ENCODE results near the gene EPC1. TPM values are rescaled to one million over a fixed set of nuclear protein-coding genes. Genes with fewer than 3 reads are reported as not detected.

The EPC1 gene
- total and polyA plus RNA-seq, 9 of the 15 experiments (the other 6 are each of a cell fraction or from before 2014, with no cell fraction given): 7.0 to 43.6 (median 16.1) TPM

DNA sequence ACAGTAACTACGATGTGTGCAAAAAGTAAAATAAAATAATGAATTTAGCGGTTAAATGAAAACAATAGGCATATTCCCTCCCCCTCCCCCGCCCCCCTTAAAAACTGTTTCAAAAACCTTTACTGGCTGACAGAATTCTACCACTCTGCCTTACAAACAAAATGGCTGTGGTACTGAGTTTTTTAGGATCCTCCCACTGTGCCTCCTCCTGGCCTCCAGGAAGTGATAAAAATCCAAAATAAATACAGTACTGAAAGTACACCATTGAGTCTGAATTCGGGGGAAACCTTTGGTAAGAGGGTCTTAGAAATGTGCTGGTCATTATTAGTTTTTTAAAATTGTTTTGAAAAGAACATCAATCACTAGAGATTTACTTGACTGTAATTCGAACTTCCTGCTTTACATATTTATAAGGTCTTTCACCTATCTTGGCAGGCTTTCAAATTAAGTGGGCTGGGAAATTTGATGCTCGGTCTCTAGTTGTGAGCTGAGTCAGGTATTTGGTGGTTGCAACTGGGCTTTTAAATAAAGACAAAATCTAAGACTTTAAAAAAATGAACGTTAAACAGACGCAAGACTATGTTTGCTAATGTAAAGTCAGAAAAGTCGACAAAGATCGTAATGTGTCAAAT is 32.5 kb upstream of the EPC1 start (continued):
- TF ChIP-seq, protein P1, sequence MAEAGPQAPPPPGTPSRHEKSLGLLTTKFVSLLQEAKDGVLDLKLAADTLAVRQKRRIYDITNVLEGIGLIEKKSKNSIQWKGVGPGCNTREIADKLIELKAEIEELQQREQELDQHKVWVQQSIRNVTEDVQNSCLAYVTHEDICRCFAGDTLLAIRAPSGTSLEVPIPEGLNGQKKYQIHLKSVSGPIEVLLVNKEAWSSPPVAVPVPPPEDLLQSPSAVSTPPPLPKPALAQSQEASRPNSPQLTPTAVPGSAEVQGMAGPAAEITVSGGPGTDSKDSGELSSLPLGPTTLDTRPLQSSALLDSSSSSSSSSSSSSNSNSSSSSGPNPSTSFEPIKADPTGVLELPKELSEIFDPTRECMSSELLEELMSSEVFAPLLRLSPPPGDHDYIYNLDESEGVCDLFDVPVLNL (CRISPR knock-in tag; IDR thresholded peaks at IDR 0.05; ENCODE audit: low read depth): no peak
- TF ChIP-seq SMARCC2 (IDR thresholded peaks at IDR 0.05; ENCODE audit: low read depth) (no peak), ZNF644 (tag; IDR thresholded peaks at IDR 0.05; ENCODE audit: low read depth) (0 out of 2 replicates have a peak, but pooled peaks have one; percentile 8), ARHGAP35 (IDR thresholded peaks at IDR 0.05; ENCODE audit: partially characterized antibody) (no peak), ZFP30 (CRISPR knock-in tag; IDR thresholded peaks at IDR 0.05; ENCODE audit: borderline replicate concordance) (no peak), RFX5 (IDR thresholded peaks at IDR 0.05; ENCODE audit: low read depth, low read length) (no peak), SMC3 (conservative IDR thresholded peaks at IDR 0.05; ENCODE audit: insufficient read depth, low read depth, low read length) (no peak), FOSL1 (tag; conservative IDR thresholded peaks at IDR 0.05) (peak; percentile 52), ZNF57 (CRISPR knock-in tag; IDR thresholded peaks at IDR 0.05) (no peak), SAFB2 (IDR thresholded peaks at IDR 0.05; ENCODE audit: borderline replicate concordance, low read depth, low read length, severe bottlenecking) (no peak), PTBP1 (IDR thresholded peaks at IDR 0.05; ENCODE audit: low read depth, low read length) (no peak), ZNF444 (CRISPR knock-in tag; IDR thresholded peaks at IDR 0.05) (no peak), SAFB (IDR thresholded peaks at IDR 0.05; ENCODE audit: borderline replicate concordance, low read depth, low read length) (no peak), HNRNPL (IDR thresholded peaks at IDR 0.05; ENCODE audit: low read depth, low read length) (no peak), ZNF695 (CRISPR knock-in tag; IDR thresholded peaks at IDR 0.05) (no peak), C11orf30 (IDR thresholded peaks at IDR 0.05; ENCODE audit: low read depth) (peak; percentile 89), CC2D1A (IDR thresholded peaks at IDR 0.05) (no peak), TEAD2 (tag; IDR thresholded peaks at IDR 0.05) (no peak), ZNF384 (IDR thresholded peaks at IDR 0.05; ENCODE audit: low read depth, low read length) (no peak)
- TF ChIP-seq, protein P2, sequence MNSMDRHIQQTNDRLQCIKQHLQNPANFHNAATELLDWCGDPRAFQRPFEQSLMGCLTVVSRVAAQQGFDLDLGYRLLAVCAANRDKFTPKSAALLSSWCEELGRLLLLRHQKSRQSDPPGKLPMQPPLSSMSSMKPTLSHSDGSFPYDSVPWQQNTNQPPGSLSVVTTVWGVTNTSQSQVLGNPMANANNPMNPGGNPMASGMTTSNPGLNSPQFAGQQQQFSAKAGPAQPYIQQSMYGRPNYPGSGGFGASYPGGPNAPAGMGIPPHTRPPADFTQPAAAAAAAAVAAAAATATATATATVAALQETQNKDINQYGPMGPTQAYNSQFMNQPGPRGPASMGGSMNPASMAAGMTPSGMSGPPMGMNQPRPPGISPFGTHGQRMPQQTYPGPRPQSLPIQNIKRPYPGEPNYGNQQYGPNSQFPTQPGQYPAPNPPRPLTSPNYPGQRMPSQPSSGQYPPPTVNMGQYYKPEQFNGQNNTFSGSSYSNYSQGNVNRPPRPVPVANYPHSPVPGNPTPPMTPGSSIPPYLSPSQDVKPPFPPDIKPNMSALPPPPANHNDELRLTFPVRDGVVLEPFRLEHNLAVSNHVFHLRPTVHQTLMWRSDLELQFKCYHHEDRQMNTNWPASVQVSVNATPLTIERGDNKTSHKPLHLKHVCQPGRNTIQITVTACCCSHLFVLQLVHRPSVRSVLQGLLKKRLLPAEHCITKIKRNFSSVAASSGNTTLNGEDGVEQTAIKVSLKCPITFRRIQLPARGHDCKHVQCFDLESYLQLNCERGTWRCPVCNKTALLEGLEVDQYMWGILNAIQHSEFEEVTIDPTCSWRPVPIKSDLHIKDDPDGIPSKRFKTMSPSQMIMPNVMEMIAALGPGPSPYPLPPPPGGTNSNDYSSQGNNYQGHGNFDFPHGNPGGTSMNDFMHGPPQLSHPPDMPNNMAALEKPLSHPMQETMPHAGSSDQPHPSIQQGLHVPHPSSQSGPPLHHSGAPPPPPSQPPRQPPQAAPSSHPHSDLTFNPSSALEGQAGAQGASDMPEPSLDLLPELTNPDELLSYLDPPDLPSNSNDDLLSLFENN (IDR thresholded peaks at IDR 0.05; ENCODE audit: low read depth in 2 of 2, low read length in 2 of 2): no peak
- TF ChIP-seq, protein P3, sequence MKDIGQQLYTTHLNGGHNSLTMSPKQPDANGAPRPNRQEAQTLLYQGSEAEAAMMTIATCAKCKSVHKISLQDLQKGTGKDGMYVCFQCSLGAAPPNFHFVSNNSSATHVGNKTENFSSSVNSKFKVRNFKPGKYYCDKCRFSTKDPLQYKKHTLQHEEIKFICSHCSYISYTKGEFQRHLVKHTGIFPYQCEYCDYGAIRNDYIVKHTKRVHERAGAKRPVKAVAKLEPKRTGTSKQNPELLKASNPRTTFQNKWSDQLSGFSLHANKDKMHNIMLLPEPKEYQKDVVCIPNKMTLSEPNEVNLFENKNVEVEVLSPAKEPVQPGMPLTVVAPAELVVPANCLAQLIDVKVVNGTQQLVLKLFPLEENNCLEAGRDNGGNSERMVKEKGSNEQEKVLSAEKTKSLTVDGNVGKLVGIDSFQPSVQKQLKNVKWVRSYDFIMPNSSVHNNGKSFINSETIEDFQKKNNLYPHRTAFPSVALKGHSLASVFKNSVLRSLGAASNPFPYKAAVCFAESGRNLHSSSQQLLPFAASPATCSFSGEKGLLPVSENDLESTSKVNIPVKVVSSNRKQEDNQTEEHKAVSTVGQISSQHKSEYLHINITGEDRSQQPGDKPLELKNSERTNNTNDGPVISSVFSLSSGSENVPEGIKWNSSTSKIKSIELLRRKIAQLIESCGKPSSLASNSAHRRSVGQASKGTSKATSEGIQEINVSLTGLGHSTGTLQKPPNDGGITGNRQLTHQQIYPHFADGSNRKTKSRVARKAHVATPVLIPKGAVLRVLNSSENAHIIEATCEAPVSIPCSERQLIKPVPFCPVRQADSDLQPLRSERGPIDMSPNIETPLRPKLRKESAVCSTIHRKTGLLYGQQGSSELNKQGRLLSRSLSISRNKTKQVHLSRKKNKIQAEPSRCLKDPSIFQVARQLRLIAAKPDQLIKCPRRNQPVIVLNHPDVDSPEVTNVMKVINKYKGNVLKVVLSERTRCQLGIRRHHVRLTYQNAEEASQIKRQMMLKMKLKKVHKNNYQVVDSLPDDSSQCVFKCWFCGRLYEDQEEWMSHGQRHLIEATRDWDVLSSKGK (CRISPR knock-in tag; IDR thresholded peaks at IDR 0.05): no peak

Measured in K562 (cell line).